ENCODE measurements around the gene PPP2R2D.

The PPP2R2D gene

GRCh38 chr10:131974034-131974817, 73.4 kb downstream of the PPP2R2D start:
- TF ChIP-seq SUZ12 (IDR thresholded peaks at IDR 0.05) (no peak), BHLHE40 (IDR thresholded peaks at IDR 0.05; ENCODE audit: borderline replicate concordance) (no peak), ELF4 (IDR thresholded peaks at IDR 0.05) (no peak), FOXA1 (IDR thresholded peaks at IDR 0.05) (no peak), TARDBP (IDR thresholded peaks at IDR 0.05) (no peak), ARNT (IDR thresholded peaks at IDR 0.05) (no peak), FOXM1 (IDR thresholded peaks at IDR 0.05; ENCODE audit: borderline replicate concordance) (no peak), CTBP1 (IDR thresholded peaks at IDR 0.05; ENCODE audit: borderline replicate concordance) (no peak), ZNF384 (IDR thresholded peaks at IDR 0.05) (no peak), FOXK2 (IDR thresholded peaks at IDR 0.05) (no peak), SP1 (IDR thresholded peaks at IDR 0.05) (no peak), PKNOX1 (IDR thresholded peaks at IDR 0.05) (no peak), HDGF (IDR thresholded peaks at IDR 0.05; ENCODE audit: borderline replicate concordance) (no peak), NFRKB (IDR thresholded peaks at IDR 0.05) (no peak), LEF1 (IDR thresholded peaks at IDR 0.05; ENCODE audit: borderline replicate concordance) (no peak), L3MBTL2 (conservative IDR thresholded peaks at IDR 0.05) (no peak)
- ChIA-PET POLR2A (no interaction called here), CTCF (interaction anchor here (0.7 to 1.5 kb wide), 2 partner anchors 12 to 48 kb away, joined by 3 read pairs; no protein-coding TSS in a partner anchor)
- DNase-seq (ENCODE audit: extremely low spot score) = no peak

- no peak for DNase-seq (ENCODE audit: extremely low spot score)
- ChIA-PET CTCF (no interaction called here), POLR2A (no interaction called here)
- TF ChIP-seq CTBP1 (IDR thresholded peaks at IDR 0.05; ENCODE audit: borderline replicate concordance) (no peak), PKNOX1 (IDR thresholded peaks at IDR 0.05) (no peak), HDGF (IDR thresholded peaks at IDR 0.05; ENCODE audit: borderline replicate concordance) (no peak), ELF4 (IDR thresholded peaks at IDR 0.05) (no peak), BHLHE40 (IDR thresholded peaks at IDR 0.05; ENCODE audit: borderline replicate concordance) (no peak), FOXM1 (IDR thresholded peaks at IDR 0.05; ENCODE audit: borderline replicate concordance) (no peak), ARNT (IDR thresholded peaks at IDR 0.05) (no peak), FOXK2 (IDR thresholded peaks at IDR 0.05) (no peak), TARDBP (IDR thresholded peaks at IDR 0.05) (no peak), NFRKB (IDR thresholded peaks at IDR 0.05) (no peak)
Measured at GRCh38 chr10:131975003-131975402, 74.2 kb downstream of the PPP2R2D start.

GRCh38 chr10:131975796-131976195, 75.0 kb downstream of the PPP2R2D start:
- ChIA-PET CTCF (no interaction called here), POLR2A (interaction anchor here (0.8 kb wide), 1 partner anchor 61 kb away, joined by 3 read pairs; no protein-coding TSS in a partner anchor)
- TF ChIP-seq FOXA1 (IDR thresholded peaks at IDR 0.05) = no peak
- TF ChIP-seq CTBP1 (IDR thresholded peaks at IDR 0.05; ENCODE audit: borderline replicate concordance) = no peak
- no peak for TF ChIP-seq LEF1 (IDR thresholded peaks at IDR 0.05; ENCODE audit: borderline replicate concordance)
- TF ChIP-seq TARDBP (IDR thresholded peaks at IDR 0.05) = no peak
- no peak for TF ChIP-seq FOXK2 (IDR thresholded peaks at IDR 0.05)
- no peak for TF ChIP-seq SUZ12 (IDR thresholded peaks at IDR 0.05)
- DNase-seq (ENCODE audit: extremely low spot score) = no peak

GRCh38 chr10:131977323-131978096, 76.7 kb downstream of the PPP2R2D start:
- POLR2A ChIA-PET = no interaction called here
- TF ChIP-seq FOXA1 (IDR thresholded peaks at IDR 0.05) (no peak), PKNOX1 (IDR thresholded peaks at IDR 0.05) (no peak), ELF4 (IDR thresholded peaks at IDR 0.05) (no peak), ZNF384 (IDR thresholded peaks at IDR 0.05) (no peak), FOXM1 (IDR thresholded peaks at IDR 0.05; ENCODE audit: borderline replicate concordance) (no peak), FOXK2 (IDR thresholded peaks at IDR 0.05) (no peak)
- no peak for DNase-seq (ENCODE audit: extremely low spot score)
- CTCF ChIA-PET = no interaction called here

GRCh38 chr10:131978366-131978765, 77.6 kb downstream of the PPP2R2D start:
- ChIA-PET POLR2A (no interaction called here), CTCF (no interaction called here)
- TF ChIP-seq SP1 (IDR thresholded peaks at IDR 0.05) = no peak
- TF ChIP-seq HDGF (IDR thresholded peaks at IDR 0.05; ENCODE audit: borderline replicate concordance) = no peak
- DNase-seq (ENCODE audit: extremely low spot score) = no peak

GRCh38 chr10:131978851-131979250, 78.0 kb downstream of the PPP2R2D start:
- CTCF ChIA-PET = no interaction called here
- no peak for DNase-seq (ENCODE audit: extremely low spot score)
- POLR2A ChIA-PET = no interaction called here
- TF ChIP-seq SUZ12 (IDR thresholded peaks at IDR 0.05) (no peak), NFRKB (IDR thresholded peaks at IDR 0.05) (no peak), CTBP1 (IDR thresholded peaks at IDR 0.05; ENCODE audit: borderline replicate concordance) (no peak), LEF1 (IDR thresholded peaks at IDR 0.05; ENCODE audit: borderline replicate concordance) (no peak), FOXM1 (IDR thresholded peaks at IDR 0.05; ENCODE audit: borderline replicate concordance) (no peak), TARDBP (IDR thresholded peaks at IDR 0.05) (no peak), ARNT (IDR thresholded peaks at IDR 0.05) (no peak), PKNOX1 (IDR thresholded peaks at IDR 0.05) (no peak), L3MBTL2 (conservative IDR thresholded peaks at IDR 0.05) (no peak), HDGF (IDR thresholded peaks at IDR 0.05; ENCODE audit: borderline replicate concordance) (no peak), FOXK2 (IDR thresholded peaks at IDR 0.05) (no peak)
